Measurements from ENCODE around the gene ANKRD62. TPM values are rescaled to one million over a fixed set of nuclear protein-coding genes. Genes with fewer than 3 reads are reported as not detected.

ANKRD62 gene
- total RNA-seq, 1 donor from 2014 or later, result 1.2 TPM

- intact Hi-C loops (cut with DNase I), result no loop called here
- Histone ChIP-seq H3K27me3 (no peaks in the 10 kb centered on the region), H3K27ac (no peak overlapping the region), H3K4me3 (no peak overlapping the region), H3K4me1 (no peaks in the 10 kb centered on the region), H3K36me3 (no peaks in the 10 kb centered on the region), H3K9me3 (no peaks in the 10 kb centered on the region)
- no peak for DNase-seq (ENCODE audit: extremely low spot score in 2 of 2)
- TF ChIP-seq CTCF (IDR thresholded peaks at IDR 0.05) (no peak), POLR2A (IDR thresholded peaks at IDR 0.05) (no peak), POLR2AphosphoS5 (IDR thresholded peaks at IDR 0.05; ENCODE audit: insufficient read depth in 1 of 2, low read depth in 1 of 2) (no peak)
Measured at GRCh38 chr18:12154361-12154760, 60.7 kb downstream of the ANKRD62 start.

DNA sequence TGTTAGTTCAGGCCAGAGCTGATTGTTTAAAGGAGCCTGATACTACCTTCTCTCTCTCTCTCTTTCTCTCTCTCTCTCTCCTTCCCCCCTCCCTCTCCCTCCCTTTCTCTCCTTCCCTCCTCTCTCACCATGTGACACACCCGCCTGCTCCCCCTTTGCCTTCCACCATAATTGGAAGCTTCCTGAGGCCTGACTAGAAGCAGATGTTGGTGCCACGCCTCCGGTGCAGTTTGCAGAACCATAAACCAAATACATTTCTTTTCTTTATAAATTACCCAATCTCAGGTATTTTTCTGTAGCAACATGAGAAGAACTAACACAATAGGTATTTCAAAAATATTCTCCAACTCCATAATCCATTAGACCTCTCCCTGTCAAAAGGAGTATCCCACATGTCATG is 62.4 kb downstream of the ANKRD62 start:
- Histone ChIP-seq H3K27me3 (no peaks in the 10 kb centered on the region), H3K36me3 (no peaks in the 10 kb centered on the region), H3K4me1 (no peaks in the 10 kb centered on the region), H3K4me3 (no peak overlapping the region), H3K27ac (no peak overlapping the region), H3K9me3 (no peaks in the 10 kb centered on the region)
- TF ChIP-seq POLR2A (IDR thresholded peaks at IDR 0.05), result no peak
- no peak for TF ChIP-seq CTCF (IDR thresholded peaks at IDR 0.05)
- TF ChIP-seq POLR2AphosphoS5 (IDR thresholded peaks at IDR 0.05; ENCODE audit: insufficient read depth in 1 of 2, low read depth in 1 of 2), result no peak
- intact Hi-C loops (cut with DNase I), result no loop called here
- no peak for DNase-seq (ENCODE audit: extremely low spot score in 2 of 2)

- TF ChIP-seq CTCF (IDR thresholded peaks at IDR 0.05), result no peak
- TF ChIP-seq POLR2A (IDR thresholded peaks at IDR 0.05), result no peak
- TF ChIP-seq POLR2AphosphoS5 (IDR thresholded peaks at IDR 0.05; ENCODE audit: insufficient read depth in 1 of 2, low read depth in 1 of 2), result no peak
- Histone ChIP-seq H3K4me1 (no peaks in the 10 kb centered on the region), H3K4me3 (no peak overlapping the region), H3K36me3 (no peaks in the 10 kb centered on the region), H3K27ac (no peak overlapping the region), H3K9me3 (no peaks in the 10 kb centered on the region), H3K27me3 (no peaks in the 10 kb centered on the region)
- intact Hi-C loops (cut with DNase I), result no loop called here
- no peak for DNase-seq (ENCODE audit: extremely low spot score in 2 of 2)
Measured at GRCh38 chr18:12159446-12159845, 65.8 kb downstream of the ANKRD62 start.

- intact Hi-C loops (cut with DNase I), result no loop called here
- DNase-seq (ENCODE audit: extremely low spot score in 2 of 2), result no peak
- Histone ChIP-seq H3K4me3 (no peak overlapping the region), H3K4me1 (no peaks in the 10 kb centered on the region), H3K9me3 (no peaks in the 10 kb centered on the region), H3K27ac (no peak overlapping the region), H3K27me3 (no peaks in the 10 kb centered on the region), H3K36me3 (no peaks in the 10 kb centered on the region)
- TF ChIP-seq POLR2A (IDR thresholded peaks at IDR 0.05) (no peak), CTCF (IDR thresholded peaks at IDR 0.05) (no peak), POLR2AphosphoS5 (IDR thresholded peaks at IDR 0.05; ENCODE audit: insufficient read depth in 1 of 2, low read depth in 1 of 2) (no peak)
Measured at GRCh38 chr18:12162786-12163185, 69.1 kb downstream of the ANKRD62 start.

DNA sequence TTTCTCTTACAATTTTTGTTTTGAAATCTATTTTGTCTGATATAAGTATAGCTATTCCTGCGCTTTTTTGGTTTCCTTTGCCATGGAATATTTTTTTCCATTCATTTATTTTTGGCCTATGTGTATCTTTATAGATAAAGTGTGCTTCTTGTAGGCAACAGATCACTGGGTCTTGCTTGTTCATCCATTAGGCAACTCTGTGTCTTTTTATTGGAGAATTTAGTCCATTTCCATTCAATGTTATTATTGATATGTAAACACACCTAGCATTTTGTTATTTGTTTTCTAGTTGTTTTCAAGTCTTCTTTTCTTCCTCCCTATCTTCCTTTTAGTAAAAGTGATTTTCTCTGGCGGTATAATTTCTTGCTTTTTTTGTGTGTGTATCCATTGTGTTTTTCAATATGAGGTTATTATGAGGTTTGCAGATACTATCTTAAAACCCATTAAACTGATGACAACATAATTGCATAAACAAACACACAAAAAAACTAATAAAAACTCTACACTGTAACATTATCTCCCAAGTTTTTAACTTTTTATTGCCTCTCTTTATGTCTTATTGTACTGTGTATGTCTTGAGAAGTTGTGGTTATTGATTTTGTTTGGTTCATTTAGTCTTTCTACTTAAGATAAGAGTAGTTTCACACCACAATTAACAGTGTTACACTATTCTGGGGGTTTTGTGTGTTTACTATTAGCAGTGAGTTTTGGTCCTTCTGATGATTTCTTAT is 71.6 kb downstream of the ANKRD62 start:
- Histone ChIP-seq H3K4me1 (no peaks in the 10 kb centered on the region), H3K27me3 (no peaks in the 10 kb centered on the region), H3K36me3 (no peaks in the 10 kb centered on the region), H3K9me3 (no peaks in the 10 kb centered on the region), H3K4me3 (no peak overlapping the region), H3K27ac (no peak overlapping the region)
- intact Hi-C loops (cut with DNase I), result no loop called here
- DNase-seq (ENCODE audit: extremely low spot score in 2 of 2), result no peak
- TF ChIP-seq POLR2A (IDR thresholded peaks at IDR 0.05), result no peak
- TF ChIP-seq CTCF (IDR thresholded peaks at IDR 0.05), result no peak
- TF ChIP-seq POLR2AphosphoS5 (IDR thresholded peaks at IDR 0.05; ENCODE audit: insufficient read depth in 1 of 2, low read depth in 1 of 2), result no peak

Data from vagina (tissue), 2 donors.